Sciatic nerve (tissue), 2 donors: Measurements from ENCODE around the gene PDGFA. TPM values are rescaled to one million over a fixed set of nuclear protein-coding genes. Genes with fewer than 3 reads are reported as not detected.
A peak's percentile ranks its signal among the peaks of the same experiment; 100 is the strongest.

Source experiments
- ATAC-seq: fragments of 200-7000 bp; cut with Tn5 transposase; one replicate; pipeline ENCODE4 v1.9.1; 2020; ENCODE audit warnings: mild to moderate bottlenecking, moderate library complexity
- DNase-seq: peaks from one replicate; pipeline ENCODE4 v3.0.0-alpha.2; 2020; ENCODE audit warnings: low spot score
- intact Hi-C: fragments of 100-400 bp; cut with DNase I; formaldehyde crosslinking; loops from one replicate; pipeline ENCODE4 v1.14.2; 2022
- total RNA-seq: library from RNA; stranded (reverse); fragmentation: NEBNext Ultra II Directional; extraction: Animal tissue kit (Norgen Biotek cat#: 25700); gene quantifications from one replicate; pipeline ENCODE4 v1.2.1, GENCODE V29; 2021
- donor health status: DM: no; HTN: no; CAD: no.
- donor health status: DM: no; HTN: no; CAD: no.

The PDGFA gene
- total RNA-seq, 1 donor from 2014 or later, result 36.5 TPM

DNA sequence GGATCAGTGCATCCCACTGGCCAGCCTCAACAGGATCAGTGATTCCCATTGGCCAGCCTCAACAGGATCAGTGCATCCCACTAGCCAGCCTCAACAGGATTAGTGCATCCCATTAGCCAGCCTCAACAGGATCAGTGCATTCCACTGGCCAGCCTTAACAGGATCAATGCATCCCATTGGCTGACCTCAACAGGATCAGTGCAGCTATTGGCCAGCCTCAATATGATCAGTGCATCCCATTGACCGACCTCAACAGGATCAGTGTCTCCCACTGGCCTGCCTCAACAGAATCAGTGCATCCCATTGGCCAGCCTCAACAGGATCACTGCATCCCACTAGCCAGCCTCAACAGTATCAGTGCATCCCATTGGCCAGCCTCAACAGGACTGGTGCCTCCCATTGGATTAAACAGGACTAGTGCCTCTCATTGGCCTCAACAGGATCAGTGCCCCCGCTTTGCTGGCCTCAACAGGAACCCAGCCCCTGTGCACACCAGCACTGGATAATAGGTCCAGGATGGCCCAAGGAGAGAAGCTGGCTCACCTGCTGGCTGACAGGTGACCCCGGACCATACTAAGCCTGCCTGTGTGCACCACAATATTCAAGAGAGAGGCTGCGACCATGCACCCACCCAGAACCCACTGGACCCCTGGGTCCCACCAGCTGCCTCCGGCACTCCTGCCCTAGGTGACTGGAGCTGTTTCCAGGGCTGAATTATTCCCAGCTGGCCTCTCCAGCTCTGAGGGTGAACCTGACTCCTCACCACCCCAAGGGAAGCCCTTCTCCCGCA lies 59.9 kb downstream of the PDGFA start:
- no peak for ATAC-seq
- intact Hi-C loops, result no loop called here
- DNase-seq, result no peak

DNA sequence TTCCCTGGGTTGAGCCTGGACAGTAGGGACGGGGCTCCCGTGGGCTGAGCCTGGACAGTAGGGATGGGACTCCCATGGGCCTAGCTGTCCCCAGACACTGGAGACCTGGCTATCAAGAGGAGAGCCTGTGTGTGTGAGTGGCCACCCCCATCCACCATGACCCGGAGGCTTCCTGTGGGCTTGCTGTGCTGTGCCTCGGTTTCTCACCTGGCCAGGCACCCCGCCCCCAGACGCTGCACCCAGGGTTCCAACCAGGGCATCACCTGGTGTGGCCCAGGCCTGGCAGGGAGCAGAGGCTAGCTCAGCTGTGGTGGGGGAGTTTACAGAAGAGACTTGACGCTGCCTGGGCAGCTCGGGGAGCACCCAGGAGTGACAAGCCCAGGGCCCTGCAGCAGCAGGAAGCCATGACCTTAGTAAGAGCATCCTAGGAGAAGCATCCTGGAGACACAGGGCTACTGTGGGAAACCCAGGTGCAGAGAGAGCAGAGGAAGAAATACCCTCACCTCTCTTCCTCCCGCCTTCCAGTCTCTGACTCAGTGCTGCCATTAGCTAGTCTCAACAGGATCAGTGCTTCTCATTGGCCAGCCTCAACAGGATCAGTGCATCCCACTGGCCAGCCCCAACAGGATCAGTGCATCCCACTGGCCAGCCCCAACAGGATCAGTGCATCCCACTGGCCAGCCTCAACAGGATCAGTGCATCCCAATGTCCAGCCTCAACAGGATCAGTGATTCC lies 61.0 kb downstream of the PDGFA start:
- DNase-seq, result no peak
- no peak for ATAC-seq
- intact Hi-C loops, result no loop called here

DNA sequence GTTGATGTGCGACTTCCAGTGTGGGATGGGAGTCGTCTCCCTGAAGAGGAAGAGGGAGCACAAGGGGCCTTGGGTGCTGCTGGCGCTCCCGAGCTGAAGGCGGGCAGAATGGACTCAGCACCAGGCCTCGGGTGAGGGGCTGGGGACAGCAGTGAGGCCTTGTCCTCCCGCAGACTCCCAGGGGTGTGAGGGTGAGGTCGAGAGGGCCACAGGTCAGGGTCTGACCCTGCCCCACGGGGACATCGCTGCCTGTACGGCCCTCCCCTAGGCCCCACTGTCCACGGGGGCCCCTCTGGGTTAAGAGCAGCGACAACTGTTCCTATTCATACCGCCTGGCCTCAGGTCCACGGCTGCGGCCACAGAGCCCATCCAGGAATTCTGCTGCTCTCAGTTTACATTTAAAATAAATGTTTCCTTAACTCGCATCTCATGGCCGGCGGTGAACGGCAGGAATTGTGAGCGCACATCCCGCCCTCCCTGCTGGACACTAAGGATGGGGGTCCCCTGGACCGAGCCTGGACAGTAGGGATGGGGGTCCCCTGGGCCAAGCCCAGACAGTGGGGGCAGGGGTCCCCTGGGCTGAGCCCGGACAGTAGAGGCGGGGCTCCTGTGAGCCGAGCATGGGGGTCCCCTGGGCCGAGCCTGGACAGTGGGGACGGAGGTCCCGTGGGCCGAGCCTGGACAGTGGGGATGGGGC lies 61.7 kb downstream of the PDGFA start:
- intact Hi-C loops, result no loop called here
- DNase-seq (no peak), ATAC-seq (no peak)

DNA sequence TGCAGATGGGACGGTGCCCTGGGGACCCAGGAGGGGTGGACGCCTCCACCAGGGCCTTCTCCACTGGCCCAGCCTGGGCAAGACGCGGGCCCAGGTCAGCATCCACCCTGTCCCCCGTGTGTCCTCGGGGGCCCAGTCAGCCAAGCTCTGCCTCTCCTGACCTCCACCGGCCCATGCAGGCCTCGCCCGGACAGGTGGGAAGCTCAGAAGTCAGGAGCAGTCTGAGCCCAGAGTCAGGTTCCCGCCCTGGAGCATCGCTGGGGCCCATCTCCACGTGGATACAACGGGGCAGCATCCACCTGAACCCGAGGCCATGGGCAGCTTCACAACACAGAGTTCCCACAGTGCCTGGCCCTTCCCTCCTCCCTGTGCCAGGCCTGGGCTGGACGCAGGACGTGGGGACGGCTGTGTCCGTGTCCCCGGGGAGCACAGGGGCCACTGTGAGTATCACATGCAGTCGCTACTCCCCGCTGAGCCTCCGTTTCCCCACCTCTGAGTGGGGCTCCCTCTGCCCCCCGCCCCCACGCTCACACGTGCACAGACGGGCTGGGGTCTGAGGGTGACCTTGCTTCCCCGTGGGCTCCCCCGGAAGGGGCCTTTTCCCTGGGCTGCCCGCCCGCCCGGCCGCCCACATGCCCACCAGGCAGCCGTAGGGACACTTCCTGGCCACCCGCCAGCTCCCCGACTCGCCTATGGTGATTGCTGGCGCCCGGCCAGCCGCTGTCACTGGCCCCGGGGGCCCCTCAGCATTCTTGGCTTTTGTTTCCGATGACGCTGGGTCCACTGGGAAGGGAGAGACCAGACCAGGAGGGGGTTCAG lies 64.3 kb downstream of the PDGFA start:
- ATAC-seq (peak; percentile 22), DNase-seq (peak; percentile 84)
- intact Hi-C loops, result no loop called here

DNA sequence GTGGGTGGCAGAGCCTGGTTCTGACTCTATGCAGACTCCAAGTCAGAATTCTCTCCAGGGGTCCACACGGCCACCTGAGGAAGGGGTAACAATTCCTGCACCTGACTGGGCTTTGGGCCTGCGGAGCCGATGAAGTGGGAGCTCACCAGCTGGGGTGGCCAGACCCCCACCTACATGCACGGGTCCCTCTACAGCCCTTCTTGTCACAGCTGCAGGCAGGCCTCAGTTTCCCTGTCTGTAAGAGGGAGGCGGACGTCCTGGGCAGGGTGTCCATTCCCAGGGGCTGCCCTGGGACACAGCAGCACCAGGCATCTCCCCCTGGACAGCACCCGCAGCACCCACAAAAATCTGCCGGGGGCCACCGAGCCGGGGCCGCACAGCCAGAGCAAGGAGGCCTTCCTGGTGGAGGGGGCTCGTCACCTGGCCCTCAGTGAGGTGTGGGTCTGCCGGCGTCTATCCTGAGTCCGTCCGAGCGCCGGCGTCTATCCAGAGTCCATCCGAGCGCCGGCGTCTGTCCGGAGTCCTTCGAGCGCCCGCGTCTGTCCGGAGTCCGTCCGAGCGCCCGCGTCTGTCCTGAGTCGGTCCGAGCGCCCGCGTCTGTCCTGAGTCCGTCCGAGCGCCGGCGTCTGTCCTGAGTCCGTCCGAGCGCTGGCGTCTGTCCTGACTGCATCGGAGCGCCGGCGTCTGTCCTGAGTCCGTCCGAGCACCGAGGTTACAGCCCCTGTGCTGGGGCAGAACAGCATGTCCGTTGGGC lies 65.1 kb downstream of the PDGFA start:
- ATAC-seq, result no peak
- intact Hi-C loops, result no loop called here

DNA sequence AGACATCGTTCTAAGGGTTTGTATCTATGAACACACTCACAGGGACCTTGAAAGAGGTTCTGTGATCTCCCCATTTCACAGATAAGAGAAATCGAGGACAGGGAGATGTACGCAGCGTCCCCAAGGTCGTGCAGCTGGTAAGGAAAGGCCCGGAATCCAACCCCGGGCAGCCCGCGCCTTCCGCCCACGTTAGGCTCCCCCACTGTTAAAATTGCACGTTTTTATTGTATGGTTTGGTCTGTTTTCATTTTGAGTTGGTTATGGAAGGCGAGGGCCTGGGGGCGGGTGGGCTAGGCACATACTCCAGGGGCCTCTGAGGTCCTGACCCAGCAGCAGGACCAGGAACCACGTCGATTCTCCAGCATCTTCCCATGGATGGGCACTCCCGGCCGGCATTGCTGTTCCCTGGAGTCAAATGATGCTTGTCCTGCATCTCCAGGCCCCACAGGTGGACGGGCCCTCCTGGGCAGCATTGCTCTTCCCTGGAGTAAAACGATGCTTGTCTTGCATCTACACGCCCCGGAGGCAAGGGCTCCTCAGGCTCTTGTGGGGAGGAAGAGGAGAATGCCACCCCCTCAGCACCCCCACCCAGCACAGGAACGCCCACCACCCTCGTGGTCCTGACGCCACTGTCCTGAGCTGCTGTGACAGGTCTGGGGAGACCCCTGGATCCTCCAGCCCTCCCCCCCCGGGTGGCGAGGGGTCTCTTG lies 65.9 kb downstream of the PDGFA start:
- intact Hi-C loops, result no loop called here
- ATAC-seq, result no peak
- DNase-seq, result no peak

More for the DNA sequence above, 65.1 kb downstream of the PDGFA start:
- no peak for DNase-seq

DNA sequence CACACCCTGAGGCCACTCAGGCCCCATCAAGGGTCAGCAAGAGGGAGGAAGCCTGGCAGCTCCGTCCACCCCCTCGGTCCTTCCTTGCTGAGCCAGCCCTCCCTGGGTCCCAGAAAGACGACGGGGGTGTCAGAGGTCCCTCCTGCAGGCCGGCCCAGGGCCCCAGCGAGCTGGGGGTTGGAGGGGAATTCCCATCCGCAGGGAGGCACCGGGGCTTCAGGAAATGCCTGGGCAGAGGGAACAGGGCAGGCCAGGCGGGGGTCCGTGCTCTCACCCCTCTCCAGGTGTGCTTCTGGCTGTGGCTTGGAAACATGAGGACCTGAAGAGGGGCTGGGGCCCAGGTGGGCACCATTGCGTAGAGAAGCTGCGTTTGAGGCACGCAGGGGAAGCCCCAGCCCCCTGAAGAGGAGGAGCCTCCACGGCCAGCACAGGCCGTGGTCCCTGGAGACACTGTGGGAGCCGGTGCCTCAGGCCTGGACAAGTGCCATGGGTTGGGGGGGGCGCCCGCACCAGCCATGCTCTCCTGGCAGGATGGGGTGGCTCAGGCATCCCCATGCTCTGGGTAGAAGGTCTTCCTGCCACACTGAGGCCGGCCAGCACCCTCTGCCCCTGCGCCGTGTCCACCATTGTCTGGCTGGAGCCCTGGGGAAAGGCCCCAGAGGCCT lies 66.7 kb downstream of the PDGFA start:
- intact Hi-C loops, result no loop called here
- DNase-seq (no peak), ATAC-seq (no peak)

DNA sequence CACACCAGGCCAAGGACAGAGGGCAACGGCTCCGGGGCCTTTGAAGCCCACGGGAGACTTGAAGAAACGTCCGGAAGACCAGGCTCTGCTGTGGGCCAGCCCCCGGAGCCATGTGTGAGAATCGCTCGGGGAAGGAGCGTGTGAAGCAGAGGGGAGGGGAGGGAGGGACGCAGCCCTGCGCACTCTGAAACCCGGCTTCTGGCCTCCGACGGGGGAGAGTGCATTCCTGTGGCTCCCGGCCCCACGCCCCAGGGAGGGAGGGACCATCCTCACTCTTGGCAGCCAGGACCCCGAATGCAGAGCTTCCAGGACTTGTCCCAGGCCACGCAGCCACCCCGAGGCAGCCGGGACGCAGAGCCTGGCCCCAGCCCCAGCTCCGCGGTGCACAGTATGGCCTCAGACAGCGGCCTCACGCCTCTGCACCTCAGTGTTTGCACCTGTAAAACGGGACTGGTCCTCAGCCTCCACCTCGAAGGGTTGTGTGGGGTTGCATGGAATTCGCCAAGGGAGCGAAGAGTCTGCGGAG lies 67.4 kb downstream of the PDGFA start:
- no peak for DNase-seq
- peak; percentile 68 for ATAC-seq
- intact Hi-C loops, result no loop called here

DNA sequence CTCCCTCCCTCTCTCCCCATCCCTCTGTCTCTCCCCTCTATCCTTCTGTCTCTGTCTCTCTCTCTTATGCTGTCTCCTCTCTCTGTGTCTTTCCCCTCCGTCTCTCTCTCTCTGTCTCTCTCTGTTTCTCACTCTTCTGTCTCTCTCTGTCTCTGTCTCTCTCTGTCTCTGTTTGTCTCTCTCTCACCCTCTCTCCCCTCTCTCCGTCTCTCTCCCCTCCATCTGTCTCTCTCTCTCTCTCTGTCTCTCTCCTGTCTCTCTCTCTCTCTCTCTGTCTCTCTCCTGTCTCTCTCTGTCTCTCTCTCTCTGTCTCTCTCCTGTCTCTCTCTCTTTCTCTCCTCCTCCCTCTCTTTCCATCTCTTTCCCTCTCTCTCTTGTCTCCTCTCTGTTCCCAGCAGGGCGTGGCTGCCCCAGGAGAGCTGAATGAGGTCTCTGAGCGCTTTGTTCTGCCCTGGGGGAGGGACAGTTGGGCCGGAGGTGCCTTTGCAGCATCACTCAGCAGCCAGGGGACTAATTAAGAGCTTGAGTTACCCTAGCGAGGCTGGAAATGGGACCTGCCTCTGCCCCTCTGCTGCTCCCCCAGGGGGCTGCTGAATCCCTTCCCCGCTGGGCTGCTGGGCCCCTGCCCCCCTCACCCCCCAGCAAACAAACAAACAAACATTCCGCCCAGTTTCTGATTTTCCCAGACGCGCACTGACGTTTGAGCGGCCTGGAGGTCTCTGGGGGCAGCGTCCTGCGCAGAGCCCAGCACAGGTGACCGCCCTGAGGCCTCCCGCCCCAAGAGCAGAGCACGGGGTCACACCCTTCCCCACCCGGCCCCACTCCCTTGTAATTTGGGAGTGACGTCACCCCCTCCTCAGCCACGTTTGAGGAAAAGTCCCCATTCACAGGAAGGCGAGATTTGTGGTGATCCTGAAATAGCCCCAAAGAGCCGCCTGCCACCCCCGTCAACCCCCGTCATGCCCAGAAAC lies 68.1 kb downstream of the PDGFA start:
- no peak for DNase-seq
- ATAC-seq, result peak; percentile 60
- intact Hi-C loops, result no loop called here

DNA sequence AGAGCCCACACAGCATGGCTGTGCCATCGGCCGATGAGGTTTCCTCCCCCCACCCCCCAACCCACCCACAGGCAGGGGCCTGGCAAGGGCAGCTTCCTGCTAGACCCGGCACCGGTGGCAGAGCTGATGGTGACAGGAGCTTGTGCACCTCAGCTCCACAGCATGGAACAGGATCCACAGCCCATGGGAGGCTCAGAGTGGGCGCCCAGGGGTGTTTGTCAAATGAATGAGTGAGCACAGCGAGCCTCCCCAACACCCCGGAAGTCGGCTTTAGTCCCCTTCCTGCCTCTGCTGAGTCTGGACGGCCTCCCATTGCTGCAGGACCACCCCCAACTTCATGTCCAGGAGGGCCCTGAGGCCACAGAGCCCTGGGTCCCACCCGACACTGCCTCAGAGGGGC lies 68.9 kb downstream of the PDGFA start:
- no peak for ATAC-seq
- intact Hi-C loops, result no loop called here
- no peak for DNase-seq

DNA sequence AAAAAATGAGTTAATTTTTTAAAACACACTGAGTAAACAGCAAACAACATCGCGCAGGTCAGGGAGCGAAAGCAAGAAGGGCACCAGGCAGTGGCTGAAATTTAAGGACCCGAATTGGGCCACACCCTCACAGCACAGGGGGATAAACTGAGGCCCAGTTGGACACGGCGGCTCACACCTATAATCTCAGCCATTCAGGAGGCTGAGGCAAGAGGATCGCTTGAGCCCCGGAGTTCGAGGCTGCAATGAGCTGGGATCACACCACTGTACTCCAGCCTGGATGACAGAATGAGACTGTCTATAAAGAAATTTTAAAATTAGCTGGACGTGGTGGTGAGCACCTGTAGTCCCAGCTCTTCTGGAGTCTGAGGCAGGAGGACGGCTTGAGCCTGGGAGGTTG lies 69.6 kb downstream of the PDGFA start:
- ATAC-seq (no peak), DNase-seq (no peak)
- intact Hi-C loops, result no loop called here

DNA sequence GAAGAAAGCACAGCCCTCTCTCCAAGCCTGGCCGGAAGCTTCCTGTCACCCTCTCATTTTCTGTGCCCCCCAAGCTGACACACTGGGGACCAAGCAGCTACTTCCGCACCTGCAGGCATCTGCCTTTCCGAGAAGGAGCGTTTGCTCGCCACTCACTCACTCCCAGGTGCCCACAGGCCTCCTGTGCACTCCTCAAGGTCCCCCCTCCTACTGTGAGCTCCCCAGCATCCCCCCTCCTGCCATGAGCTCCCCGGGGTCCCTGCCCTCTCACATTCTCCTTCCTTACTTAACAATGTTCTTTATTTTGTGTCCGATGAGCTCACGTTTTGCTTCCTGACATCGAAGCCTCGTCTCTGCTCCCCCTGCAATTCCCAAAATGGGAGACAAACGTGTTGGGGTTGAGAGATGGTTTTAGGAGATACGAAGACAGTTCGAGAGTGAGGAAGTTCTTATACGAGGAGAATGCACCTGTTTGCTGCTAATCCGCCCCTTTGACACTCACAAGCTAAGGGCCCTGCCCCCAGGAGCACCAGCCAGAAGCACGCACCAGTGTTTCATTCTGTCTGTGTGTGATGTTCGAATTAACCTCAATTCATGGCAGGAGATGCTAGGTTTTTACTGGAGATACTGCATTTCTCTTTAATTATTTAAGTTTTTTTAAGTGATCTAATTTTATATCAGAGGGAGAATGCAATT lies 70.2 kb downstream of the PDGFA start:
- no peak for ATAC-seq
- no peak for DNase-seq
- intact Hi-C loops, result no loop called here

DNA sequence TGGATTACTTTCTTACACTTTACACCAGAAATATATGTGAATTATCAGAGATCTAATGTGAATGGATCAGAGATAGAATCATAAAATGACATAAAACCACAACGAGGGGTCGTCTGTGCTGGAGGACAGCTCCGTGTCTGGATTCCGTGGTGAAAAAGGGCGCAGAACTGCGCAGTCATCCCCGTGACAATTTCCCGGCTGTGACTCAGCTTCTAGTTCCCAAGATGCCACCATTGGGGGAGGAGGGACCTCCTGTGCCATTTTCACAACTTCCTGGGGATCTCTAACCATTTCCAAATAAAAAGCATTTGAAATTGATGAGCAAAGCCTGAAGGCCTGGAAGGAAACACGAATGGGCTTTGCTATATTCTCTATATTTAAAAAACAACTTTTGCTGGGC lies 72.1 kb downstream of the PDGFA start:
- no peak for DNase-seq
- no peak for ATAC-seq
- intact Hi-C loops, result no loop called here
